ENCODE data around the gene TDRD1. TPM values are rescaled to one million over a fixed set of nuclear protein-coding genes. Genes with fewer than 3 reads are reported as not detected.

The TDRD1 gene
- total RNA-seq, 2 donors from 2014 or later, result 0.78 to 0.99 TPM

DNA sequence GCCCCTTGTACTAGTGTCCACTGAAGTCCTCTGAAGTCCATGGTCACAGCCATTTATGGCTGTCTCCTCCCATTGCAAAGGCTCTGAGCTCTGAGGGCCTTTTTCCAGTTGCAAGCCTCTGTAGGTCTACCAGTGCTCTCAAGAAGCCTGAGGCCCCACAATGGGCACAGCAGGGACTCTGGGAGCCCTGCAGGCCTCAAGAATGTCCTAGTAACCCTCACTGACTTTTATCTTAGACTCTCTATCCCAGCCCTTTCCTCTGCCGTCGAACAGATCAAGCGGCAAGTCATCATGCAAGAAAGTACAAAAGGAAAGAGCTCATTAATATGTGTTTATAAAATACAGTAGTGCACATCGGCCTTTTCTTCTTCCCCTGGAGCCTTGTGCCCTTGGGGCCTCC is 83.3 kb downstream of the TDRD1 start:
- Histone ChIP-seq H3K27me3 (no peaks in the 10 kb centered on the region), H3K4me1 (peaks cover 27% of the 10 kb centered on the region), H3K9me3 (no peaks in the 10 kb centered on the region), H3K4me3 (no peak overlapping the region), H3K27ac (no peak overlapping the region), H3K36me3 (replicated peaks in 1 of 2; ENCODE audit: insufficient read depth in 1 of 2, low read depth in 2 of 2) (no peaks in the 10 kb centered on the region)
- no peak for ATAC-seq
- no peak for DNase-seq
- intact Hi-C loops (cut with DNase I), result no loop called here
- TF ChIP-seq, protein P1, sequence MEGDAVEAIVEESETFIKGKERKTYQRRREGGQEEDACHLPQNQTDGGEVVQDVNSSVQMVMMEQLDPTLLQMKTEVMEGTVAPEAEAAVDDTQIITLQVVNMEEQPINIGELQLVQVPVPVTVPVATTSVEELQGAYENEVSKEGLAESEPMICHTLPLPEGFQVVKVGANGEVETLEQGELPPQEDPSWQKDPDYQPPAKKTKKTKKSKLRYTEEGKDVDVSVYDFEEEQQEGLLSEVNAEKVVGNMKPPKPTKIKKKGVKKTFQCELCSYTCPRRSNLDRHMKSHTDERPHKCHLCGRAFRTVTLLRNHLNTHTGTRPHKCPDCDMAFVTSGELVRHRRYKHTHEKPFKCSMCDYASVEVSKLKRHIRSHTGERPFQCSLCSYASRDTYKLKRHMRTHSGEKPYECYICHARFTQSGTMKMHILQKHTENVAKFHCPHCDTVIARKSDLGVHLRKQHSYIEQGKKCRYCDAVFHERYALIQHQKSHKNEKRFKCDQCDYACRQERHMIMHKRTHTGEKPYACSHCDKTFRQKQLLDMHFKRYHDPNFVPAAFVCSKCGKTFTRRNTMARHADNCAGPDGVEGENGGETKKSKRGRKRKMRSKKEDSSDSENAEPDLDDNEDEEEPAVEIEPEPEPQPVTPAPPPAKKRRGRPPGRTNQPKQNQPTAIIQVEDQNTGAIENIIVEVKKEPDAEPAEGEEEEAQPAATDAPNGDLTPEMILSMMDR (IDR thresholded peaks at IDR 0.05), result no peak
- no peak for TF ChIP-seq POLR2A (IDR thresholded peaks at IDR 0.05)
- 78 to 86% methylated on average over 4 of the region's 4 CpGs for WGBS, 2 donors

DNA sequence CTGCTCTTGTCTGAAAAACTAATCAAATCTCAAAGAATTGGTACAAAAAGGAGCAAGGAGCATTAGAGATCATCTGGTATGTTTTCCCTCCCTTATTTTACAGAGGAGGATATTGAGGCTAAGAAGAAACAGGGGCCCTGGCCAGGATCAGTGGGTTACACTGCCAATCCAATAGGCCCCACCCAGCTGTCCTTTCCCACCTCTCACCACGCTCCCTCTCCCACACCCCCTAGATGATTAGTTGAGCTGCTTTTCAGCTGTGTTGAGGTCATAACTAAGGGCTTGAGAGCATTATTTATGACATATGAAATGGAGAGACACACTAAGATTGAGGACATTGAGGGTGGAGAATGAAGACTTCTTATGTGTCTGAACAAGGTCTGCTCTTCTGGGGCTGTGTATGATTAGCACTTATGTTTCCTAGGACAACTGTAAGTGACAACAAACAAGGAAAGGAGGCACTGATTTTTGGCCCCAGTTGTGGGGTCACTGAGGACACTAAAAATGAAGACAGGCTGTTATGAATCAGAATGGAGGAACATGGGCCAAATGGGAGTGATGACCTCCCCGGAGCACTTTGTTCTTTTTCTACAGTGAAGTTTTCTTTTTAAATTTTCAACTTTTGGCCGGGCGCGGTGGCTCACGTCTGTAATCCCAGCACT is 86.4 kb downstream of the TDRD1 start:
- H3K27ac ChIP-seq, result peak overlapping the region in 2 of 4 donors; percentile 2 to 24
- 84 to 89% methylated on average over 6 of the region's 6 CpGs for WGBS, 2 donors

DNA sequence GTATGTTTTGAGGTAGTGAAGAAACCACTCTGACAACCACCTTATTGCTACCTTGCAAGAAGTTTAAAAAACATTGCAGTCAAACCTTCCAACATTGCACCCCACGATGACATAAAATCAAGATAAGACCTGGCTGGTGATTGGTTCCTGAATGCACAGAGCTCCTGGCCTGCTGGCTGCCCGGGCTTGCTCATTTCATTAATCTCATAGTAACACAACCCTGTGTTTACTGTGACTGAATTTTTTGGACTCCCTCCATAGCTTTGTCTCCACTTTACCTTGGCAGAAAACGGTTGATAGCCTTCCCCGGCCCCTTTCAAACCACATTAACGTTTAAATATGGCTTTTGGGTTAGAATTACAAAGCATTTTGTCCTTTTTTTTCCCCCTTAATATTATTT is 87.4 kb downstream of the TDRD1 start:
- Histone ChIP-seq H3K4me1 (peaks cover 34% of the 10 kb centered on the region), H3K36me3 (replicated peaks in 1 of 2; ENCODE audit: insufficient read depth in 1 of 2, low read depth in 2 of 2) (no peaks in the 10 kb centered on the region), H3K27me3 (no peaks in the 10 kb centered on the region), H3K4me3 (no peak overlapping the region), H3K9me3 (no peaks in the 10 kb centered on the region), H3K27ac (peak overlapping the region in 3 of 4 donors; percentile 31 to 64 (median 62))
- 4 to 17% methylated on average over 5 of the region's 5 CpGs for WGBS, 2 donors
- intact Hi-C loops (cut with DNase I), result no loop called here
- ATAC-seq (peak; percentile 99), DNase-seq (peak; percentile 76 to 91 (median 88))
- TF ChIP-seq, protein P1 (IDR thresholded peaks at IDR 0.05), result no peak
- TF ChIP-seq POLR2A (IDR thresholded peaks at IDR 0.05), result no peak

More for the DNA sequence above, 86.4 kb downstream of the TDRD1 start:
- Histone ChIP-seq H3K36me3 (replicated peaks in 1 of 2; ENCODE audit: insufficient read depth in 1 of 2, low read depth in 2 of 2) (no peaks in the 10 kb centered on the region), H3K9me3 (no peaks in the 10 kb centered on the region), H3K4me1 (peaks cover 27% of the 10 kb centered on the region), H3K27me3 (no peaks in the 10 kb centered on the region), H3K4me3 (no peak overlapping the region)
- intact Hi-C loops (cut with DNase I), result no loop called here
- TF ChIP-seq, protein P1 (IDR thresholded peaks at IDR 0.05), result no peak
- no peak for TF ChIP-seq POLR2A (IDR thresholded peaks at IDR 0.05)
- DNase-seq, result peak in 1 of 4 donors; percentile 22
- ATAC-seq, result no peak

DNA sequence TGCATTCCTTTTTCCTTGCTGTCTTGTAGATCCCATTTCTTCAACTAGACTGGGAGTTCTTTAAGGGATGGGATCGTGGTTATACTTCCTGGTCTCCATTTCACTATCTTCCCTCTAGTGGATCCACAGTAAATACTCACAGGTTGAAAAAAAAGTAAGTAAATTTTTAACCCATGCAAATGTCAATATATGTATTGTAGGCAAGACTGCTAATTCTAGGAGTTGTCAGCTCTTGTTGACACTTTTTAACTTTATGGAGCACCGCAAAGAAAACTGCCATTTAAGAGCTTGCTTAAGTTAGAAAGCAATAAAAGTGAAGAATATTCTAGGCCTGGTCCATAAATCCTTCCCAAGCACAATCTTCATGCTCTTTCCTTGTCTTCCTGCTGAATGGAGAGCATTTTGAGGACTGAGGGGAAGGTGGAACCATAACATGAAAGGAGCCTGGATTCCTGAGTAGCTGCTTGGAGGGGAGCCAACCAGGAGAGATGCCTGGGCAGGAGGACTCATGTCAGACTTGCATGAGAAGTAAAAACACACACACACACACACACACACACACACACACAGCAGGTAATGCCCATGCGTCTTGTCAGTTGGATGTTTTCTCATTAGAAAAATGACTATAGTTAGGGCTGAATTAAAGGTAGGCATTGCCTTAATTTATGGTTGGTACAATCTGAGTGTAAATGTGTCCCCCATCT is 92.1 kb downstream of the TDRD1 start:
- no peak for TF ChIP-seq POLR2A (IDR thresholded peaks at IDR 0.05)
- TF ChIP-seq, protein P1 (IDR thresholded peaks at IDR 0.05), result no peak

More for the DNA sequence above, 92.1 kb downstream of the TDRD1 start:
- Histone ChIP-seq H3K9me3 (no peaks in the 10 kb centered on the region), H3K27me3 (no peaks in the 10 kb centered on the region), H3K27ac (no peak overlapping the region), H3K36me3 (replicated peaks in 1 of 2; ENCODE audit: insufficient read depth in 1 of 2, low read depth in 2 of 2) (no peaks in the 10 kb centered on the region), H3K4me3 (no peak overlapping the region), H3K4me1 (peaks cover 16% of the 10 kb centered on the region)
- ATAC-seq (no peak), DNase-seq (peak in 2 of 4 donors; percentile 26 to 56)
- 62 to 64% methylated on average over 3 of the region's 3 CpGs for WGBS, 2 donors
- intact Hi-C loops (cut with DNase I), result no loop called here

All from body of pancreas (tissue), 4 donors.